SK-MEL-5 (cell line): Measurements from ENCODE around the gene PTEN. TPM values are rescaled to one million over a fixed set of nuclear protein-coding genes. Genes with fewer than 3 reads are reported as not detected.
A peak's percentile ranks its signal among the peaks of the same experiment; 100 is the strongest.
"Not testable (repeated sequence)": the region's sequence is repeated elsewhere in the genome, so short reads cannot be mapped to it uniquely, and the experiment has no call there.

Source experiments
- DNase-seq: peaks from one replicate; pipeline ENCODE4 v3.0.0-alpha.2; 2016; ENCODE audit warnings: low read depth, low spot score
- in situ Hi-C: cut with HindIII; loops from 2 replicates; pipeline ENCODE4 v1.10.0; 2016; ENCODE audit warnings: low sequenced_read_pairs, high pct_unique_total_duplicates, low pct_unique_long_range_greater_than_20kb
- total RNA-seq: library from RNA; depleted of rRNA; stranded (reverse); fragments of >200 nt; shearing (Covaris generic); gene quantifications from 2 replicates; pipeline ENCODE4 v1.2.3, GENCODE V29; 2014

The PTEN gene
- total RNA-seq, 1 experiment from 2014 or later, result 52.4 TPM

DNA sequence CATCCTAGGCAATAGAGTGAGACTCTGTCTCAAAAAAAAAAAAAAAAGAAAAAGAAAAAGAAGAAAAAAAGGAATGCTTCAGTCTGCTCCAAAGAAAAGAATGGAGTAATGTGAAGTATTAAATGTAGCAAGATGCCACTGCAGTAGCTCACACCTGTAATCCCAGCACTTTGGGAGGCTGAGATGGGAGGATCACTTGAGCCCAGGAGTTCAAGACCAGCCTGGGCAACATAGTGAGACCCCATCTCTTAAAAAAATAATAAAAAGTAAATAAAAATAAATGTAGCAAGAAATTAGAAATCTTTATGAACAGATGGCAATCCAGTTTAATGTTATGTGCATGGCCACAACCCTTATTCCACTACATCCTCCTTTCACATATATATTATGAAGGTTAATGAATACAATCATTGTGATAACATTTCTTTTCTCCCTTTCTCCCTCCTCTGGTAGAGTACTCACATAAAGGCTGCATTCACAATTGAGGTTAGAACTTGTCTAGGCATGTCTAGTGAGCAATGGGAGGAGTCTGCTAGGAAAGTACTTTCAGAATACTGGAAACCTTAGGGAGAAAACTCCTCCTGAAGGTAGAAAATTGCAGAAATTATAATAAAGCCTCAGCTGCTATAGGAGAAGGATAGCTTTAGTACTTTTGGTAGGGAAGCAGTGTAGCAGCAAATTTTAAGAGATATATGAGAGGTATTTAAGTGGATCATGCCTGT is 20.5 kb upstream of the PTEN start:
- in situ Hi-C loops, result no loop called here
- peak; percentile 92 for DNase-seq

DNA sequence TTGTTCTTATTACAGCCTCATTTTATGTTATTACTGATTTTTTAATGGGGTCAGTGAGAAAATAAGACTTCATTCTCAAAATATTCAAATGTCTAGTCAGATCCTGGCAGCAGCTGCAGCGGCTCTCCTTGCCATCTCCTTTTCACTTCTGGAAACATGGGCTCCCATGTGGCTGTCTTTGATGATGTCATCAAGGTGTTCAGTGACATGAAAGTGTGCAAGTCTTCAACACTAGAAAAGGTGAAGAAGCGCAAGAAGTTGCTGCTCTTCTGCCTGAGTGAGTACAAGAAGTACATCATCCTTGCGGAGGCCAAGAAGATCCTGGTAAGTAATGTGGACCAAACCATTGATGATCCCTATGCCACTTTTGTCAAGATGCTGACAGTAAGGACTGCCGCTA is 19.7 kb upstream of the PTEN start:
- in situ Hi-C loops, result no loop called here
- no peak for DNase-seq

DNA sequence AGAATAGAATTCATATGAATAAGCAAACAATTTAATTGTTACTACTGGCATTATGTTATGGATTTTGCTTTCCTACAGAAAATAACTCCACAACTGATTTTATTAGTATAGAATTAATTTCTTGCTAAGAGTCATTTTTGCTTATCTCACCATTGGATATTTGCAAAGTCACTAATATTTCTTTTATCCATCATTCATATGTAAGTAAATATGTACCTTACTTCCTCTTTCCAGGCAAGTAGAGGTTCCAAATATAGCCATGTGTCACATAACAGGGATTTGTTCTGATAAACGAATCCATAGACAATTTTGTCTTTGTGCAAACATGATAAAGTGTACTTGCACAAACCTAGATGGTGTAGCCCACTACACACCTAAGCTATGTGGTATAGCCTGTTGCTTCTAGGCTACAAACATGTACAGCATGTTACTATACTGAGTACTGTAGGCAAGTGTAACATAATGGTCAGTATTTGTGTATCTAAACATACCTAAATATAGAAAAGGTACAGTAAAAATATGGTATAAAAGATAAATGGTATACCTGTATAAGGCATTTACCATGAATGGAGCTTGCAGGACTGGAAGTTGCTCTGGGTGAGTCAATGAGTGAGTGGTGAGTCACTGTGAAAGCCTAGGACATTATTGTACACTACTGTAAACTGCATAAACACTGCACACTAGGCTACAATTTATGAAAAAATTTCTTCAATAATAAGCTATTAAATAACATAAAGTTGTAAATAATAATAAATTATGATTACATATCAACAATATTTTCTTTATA is 18.4 kb upstream of the PTEN start:
- in situ Hi-C loops, result no loop called here
- peak; percentile 43 for DNase-seq

DNA sequence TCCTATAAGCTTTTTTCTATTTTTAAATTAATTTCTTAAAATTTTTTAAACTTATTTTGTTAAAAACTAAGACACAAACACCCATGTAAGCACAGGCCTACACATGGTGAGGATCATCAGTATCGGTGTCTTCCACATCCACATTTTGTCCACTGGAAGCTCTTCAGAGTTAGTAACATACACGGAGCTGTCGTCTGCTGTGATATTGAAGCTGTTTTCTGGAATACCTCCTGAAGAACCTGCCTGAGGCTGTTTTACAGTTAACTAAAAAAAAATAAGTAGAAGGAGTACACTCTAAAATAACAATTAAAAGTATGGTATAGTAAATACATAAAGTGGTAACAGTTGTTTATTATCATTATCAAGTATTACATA is 17.8 kb upstream of the PTEN start:
- in situ Hi-C loops, result no loop called here
- DNase-seq, result no peak

DNA sequence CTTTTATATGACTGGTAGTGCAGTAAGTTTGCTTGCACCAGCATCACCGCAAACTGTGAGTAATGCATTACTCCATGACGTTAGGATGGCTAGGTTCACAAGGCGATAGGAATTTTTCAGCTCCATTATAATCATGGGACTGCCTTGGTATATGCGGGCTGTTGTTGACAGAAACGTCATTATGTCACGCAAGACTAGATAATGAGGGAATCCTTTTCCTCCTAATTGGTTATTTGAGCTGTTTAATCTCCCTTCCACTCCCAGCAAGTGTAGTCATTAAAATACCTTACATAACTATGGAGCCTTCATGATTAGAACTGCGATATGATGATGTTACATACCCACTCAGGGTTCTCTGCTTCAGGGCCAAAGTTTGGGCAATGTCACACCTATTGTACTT is 17.4 kb upstream of the PTEN start:
- DNase-seq, result peak; percentile 94
- in situ Hi-C loops, result no loop called here

DNA sequence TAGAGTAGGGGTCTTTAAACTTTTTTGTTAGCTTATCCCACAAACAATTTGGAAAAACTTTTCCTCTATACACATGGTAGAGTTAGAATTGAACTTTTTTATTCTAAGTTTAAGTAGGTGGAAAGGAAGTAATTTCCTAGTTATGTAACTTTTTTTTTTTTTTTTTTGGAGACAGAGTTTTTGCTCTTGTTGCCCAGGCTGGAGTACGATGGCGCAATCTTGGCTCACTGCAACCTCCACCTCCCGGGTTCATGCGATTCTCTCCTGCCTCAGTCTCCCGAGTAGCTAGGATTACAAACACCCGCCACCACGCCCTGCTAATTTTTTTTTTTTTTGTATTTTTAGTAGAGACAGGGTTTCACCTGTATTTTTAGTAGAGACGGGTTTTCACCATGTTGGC is 16.7 kb upstream of the PTEN start:
- in situ Hi-C loops, DNase-seq: not testable (repeated sequence)

DNA sequence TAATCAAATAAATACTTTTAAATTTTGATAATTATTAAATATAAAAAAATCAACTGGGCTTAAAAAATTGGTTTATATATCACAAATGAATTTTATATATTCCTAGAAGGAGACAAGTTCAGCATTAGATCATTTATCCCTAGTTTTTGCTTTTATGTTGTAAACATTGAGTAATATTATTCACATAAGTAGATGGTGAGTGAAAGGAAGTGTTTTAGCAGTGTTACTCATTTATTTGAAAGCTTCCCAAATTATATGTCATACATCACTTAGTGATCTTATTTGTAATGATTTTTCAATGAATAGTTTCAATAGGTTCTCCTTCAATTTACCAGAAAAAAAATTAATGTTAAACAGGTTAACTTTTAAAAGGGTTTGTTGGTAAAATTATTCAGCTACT is 15.9 kb upstream of the PTEN start:
- in situ Hi-C loops, result no loop called here
- DNase-seq, result no peak

DNA sequence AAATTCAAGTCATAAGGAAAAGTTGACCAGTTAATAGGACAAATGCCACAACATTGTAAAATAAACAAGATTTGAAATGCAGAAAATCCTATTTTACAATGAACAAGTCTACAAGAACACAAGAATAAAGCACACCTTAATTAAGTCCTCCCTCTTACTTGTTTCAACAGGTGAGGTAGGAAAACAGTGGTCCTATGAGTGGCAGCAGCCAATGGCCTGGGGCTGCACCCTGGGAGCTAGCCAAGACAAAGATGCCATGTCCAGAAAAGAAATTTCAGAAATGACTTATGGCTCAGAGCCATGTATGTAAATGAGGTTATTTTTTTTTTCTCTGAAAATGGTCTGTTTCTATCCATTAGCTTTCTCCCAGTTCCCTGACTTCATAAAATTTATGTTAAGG is 14.4 kb upstream of the PTEN start:
- no peak for DNase-seq
- in situ Hi-C loops, result no loop called here

DNA sequence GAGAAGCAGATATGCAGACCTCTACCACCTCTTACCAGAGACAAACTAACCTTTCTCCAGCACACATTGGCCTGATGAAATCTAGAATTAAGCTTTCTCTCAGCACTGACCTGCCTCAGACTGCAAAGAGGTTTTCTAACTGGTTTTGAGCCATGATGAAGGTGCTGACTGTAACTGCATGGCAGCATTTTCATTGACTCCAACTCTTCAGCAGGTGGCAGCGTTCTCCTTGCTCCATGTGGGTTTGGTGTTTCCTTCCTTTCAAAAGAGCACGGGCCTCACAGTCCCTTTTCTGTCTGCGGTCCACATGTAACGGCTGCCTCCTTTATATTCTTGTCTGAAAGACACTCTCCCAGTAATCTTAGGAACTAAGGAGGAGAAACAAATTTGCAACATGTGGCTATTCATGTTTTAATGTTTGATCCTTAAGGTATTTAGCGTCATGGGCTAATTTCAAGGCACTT is 12.7 kb upstream of the PTEN start:
- in situ Hi-C loops, result loop anchor here (25.0 kb wide), 1 partner anchor 387 kb away; no protein-coding TSS in a partner anchor

DNA sequence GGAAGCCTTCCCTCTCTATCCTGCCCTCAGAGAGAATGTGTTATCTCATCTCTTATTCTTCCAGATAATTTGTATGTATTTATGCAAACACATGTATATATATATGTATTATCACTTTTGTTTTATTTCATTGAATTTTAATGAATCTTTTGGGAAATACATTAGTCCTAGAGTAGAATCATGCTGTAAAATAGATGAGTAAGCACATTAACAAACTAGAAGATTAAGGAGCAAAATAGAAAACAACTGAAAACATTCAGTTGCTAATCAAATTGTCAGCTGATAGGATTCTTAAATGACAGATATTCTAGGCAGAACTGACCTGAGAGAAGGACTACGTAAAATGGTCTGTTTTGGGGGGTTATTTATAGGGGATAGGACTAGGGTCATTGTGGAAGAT is 11.3 kb upstream of the PTEN start:
- in situ Hi-C loops, result loop anchor here (25.0 kb wide), 1 partner anchor 385 kb away; no protein-coding TSS in a partner anchor
- no peak for DNase-seq

More for the DNA sequence above, 12.7 kb upstream of the PTEN start:
- DNase-seq, result peak; percentile 84

DNA sequence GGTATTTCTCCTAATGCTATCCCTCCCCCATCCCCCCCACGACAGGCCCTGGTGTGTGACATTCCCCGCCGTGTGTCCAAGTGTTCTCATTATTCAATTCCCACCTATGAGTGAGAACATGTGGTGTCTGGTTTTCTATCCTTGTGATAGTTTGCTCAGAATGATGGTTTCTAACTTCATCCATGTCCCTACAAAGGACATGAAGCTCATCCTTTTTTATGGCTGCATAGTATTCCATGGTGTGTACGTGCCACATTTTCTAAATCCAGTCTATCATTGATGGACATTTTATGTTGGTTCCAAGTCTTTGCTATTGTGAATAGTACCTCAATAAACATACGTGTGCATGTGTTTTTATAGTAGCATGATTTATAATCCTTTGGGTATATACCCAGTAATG is 8.2 kb upstream of the PTEN start:
- DNase-seq, result not testable (repeated sequence)
- in situ Hi-C loops, result loop anchor here (25.0 kb wide), 1 partner anchor 382 kb away; no protein-coding TSS in a partner anchor

DNA sequence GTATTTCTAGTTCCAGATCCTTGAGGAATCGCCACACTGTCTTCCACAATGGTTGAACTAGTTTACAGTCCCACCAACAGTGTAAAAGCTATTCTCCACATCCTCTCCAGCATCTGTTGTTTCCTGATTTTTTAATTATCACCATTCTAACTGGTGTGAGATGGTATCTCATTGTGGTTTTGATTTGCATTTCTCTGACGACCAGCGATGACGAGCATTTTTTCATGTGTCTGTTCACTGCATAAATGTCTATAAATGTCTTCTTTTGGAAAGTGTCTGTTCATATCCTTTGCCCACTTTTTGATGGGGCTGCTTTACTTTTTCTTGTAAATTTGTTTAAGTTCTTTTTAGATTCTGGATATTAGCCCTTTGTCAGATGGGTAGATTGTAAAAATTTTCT is 7.8 kb upstream of the PTEN start:
- DNase-seq, result not testable (repeated sequence)
- in situ Hi-C loops, result loop anchor here (25.0 kb wide), 1 partner anchor 382 kb away; no protein-coding TSS in a partner anchor

DNA sequence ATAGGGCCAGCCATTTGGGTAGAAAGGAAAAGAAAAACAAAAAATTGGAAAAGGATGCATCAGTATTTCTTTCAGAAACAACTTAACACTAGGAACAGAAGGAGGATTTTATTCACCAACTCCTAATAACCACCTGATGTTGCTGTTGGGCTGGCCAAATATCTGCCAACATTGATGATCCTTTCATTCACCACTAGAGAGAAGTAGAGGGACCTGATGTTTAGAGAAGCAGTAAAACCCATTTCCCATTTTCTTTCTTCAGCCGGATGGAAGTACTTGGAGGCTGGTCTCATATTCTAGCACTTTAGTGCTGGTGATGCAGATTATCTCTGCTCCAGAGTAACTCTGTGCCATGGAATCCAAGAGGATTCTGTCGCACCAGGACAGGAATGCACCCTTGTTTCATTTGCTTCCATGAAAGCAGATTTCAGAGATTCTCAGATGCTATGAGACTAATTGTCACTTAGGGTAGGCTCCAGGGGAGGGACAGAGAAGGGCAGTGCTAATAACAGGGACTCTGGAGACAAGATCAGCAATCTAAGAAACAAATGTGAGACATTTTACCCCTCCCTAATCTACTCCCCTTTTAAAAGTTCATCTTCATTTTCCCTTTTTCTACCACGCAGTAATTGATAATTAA is 3.1 kb upstream of the PTEN start:
- in situ Hi-C loops, result loop anchor here (25.0 kb wide), 1 partner anchor 377 kb away; no protein-coding TSS in a partner anchor
- DNase-seq, result peak; percentile 80

DNA sequence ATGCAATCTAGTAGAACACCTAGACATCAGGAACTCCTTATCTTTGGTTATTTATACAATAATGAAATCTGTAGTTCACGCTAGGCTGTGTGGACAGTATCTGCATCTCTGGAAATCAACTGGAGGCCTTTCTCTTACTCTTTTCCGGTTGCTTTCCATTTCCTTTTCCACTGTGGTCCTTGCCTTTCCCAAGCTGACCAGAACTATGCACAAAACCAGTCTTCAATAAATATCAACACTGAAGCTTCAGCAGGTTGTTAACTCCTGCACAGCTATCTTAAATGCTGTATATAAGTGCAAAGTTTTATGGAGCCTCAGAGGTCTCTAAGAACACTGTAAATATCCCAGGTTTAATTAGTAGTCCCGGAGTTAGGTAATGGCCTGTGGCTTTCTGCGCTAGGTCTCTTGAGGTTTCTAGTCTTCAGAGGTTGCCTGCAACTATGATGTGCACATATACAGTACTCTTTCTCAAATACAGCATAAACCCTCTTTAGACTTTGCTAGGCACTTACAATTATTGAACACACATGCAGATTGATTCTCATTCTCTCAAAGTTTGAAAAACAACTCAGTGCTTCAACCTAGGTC is 2.5 kb upstream of the PTEN start:
- DNase-seq, result no peak
- in situ Hi-C loops, result loop anchor here (25.0 kb wide), 1 partner anchor 376 kb away; no protein-coding TSS in a partner anchor

DNA sequence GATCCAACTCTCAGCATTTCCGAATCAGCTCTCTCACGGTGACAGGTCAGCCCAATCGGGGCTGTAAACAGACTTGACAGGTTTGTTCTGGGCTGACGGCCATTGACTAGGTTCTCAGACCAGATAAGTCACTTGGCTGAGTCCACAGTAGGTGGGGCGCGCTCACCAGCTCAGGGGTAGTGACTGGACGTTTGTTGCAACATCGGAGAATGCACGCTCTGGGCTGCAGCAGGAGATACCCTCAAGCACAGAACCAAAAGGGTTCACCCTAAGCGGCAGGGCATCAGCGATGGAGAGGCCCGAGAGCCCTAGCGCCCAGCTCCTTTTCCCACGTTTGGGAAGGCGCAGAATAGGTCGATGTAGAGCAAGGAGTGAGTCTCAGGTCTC is 1.9 kb upstream of the PTEN start:
- in situ Hi-C loops, result loop anchor here (25.0 kb wide), 1 partner anchor 376 kb away; no protein-coding TSS in a partner anchor
- no peak for DNase-seq

DNA sequence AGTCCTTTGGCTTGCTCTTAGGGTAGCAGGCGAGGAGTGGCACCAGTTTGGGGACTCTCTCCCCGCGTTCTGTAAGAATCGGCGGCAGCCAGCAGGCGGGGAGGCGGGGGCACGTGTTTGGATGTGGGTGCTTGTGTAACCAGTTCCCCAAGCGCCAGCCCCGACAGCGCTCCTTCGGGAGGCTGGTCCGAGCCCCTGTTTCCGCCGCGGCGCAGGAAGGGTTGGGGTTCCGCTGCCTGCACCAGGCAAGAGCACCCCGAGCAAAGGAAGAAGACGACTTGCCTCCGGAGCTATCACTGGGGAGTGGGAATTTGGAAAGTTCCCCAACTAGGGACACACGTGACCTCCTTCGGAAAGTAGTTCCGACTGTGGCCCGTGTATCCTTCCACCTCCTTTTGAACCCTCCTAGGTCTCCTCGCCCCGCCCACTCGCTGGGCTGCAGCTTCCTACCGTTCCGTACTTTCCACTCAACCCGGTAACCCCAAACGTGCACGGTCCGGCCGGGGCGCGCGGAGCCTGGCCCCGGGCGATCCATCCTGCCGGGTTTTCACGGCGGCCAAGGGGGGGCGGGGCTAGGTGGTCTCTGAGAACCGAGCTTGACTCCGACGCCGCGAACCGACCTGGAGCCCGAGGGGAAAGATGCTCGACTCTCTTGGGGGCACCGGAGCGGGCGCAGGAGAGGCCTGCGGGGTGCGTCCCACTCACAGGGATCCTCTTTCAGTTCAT is 1.3 kb upstream of the PTEN start:
- in situ Hi-C loops, result loop anchor here (25.0 kb wide), 1 partner anchor 375 kb away; no protein-coding TSS in a partner anchor

DNA sequence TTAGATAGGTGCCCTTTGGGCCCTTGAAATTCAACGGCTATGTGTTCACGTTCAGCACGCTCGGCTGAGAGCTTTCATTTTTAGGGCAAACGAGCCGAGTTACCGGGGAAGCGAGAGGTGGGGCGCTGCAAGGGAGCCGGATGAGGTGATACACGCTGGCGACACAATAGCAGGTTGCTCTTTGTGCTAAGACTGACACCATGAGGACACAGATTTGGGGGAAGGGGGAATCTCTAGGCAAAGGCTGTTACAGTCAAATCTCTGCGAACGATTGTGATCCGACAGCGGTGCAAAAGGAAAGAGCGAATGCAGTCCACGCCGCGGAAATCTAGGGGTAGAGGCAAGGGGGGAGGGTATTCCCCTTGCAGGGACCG is 759 bp upstream of the PTEN start:
- in situ Hi-C loops, result loop anchor here (25.0 kb wide), 1 partner anchor 375 kb away; no protein-coding TSS in a partner anchor

More for the DNA sequence above, 1.3 kb upstream of the PTEN start:
- peak; percentile 32 for DNase-seq

More for the DNA sequence above, 759 bp upstream of the PTEN start:
- DNase-seq, result no peak
